HepG2 (cell line): ENCODE data around the gene MAGEA4. TPM values are rescaled to one million over a fixed set of nuclear protein-coding genes. Genes with fewer than 3 reads are reported as not detected.

Experiments used
- ATAC-seq: fragments of 200-7000 bp; cut with Tn5 transposase; 3 replicates; pipeline ENCODE4 v1.9.1; 2020; ENCODE audit warnings: mild to moderate bottlenecking, moderate library complexity
- BruUV-seq: library from RNA; stranded (reverse); fragments of 400-500 nt; replicated peaks from 2 replicates; lab custom pipeline; 2021; lab: Mats Ljungman, UMichigan
- CTCF ChIA-PET: fragments of 300-600 bp; formaldehyde crosslinking; extraction: SDS; loops from one replicate; lab custom pipeline; 2021; ENCODE audit warnings: low total read pairs, inconsistent platforms, low intra/inter-chr PET ratio; lab: Yijun Ruan, JAX
- POLR2A ChIA-PET: fragments of 350-600 bp; sonication (Branson Sonifier 250); formaldehyde crosslinking; loops from one replicate; lab custom pipeline; 2020; ENCODE audit warnings: antibody characterized with exemption, inconsistent platforms; lab: Yijun Ruan, JAX
- DNase-seq: peaks from one replicate; pipeline ENCODE4 v3.0.0-alpha.2; 2015; ENCODE audit warnings: low spot score
- FAIRE-seq: peaks from 3 replicates; lab custom pipeline; 2011; peaks lifted over from hg19 to GRCh38; lab: Jason Lieb, UNC
- H2AFZ ChIP-seq: one replicate; pipeline ENCODE4 v1.6.1; 2011; ENCODE audit warnings: low read length, inconsistent platforms
- H3K27ac ChIP-seq: fragments of 300-600 bp; 3 replicates; pipeline ENCODE4 v1.8.0; 2011; ENCODE audit warnings: mixed run types, mild to moderate bottlenecking, mixed read lengths, low read length, inconsistent platforms; ENCODE audit not compliant: insufficient read depth; ENCODE audit errors: extremely low read length
- H3K27me3 ChIP-seq, 2 experiments: fragments of 200-600 bp in 1 of 2; 2 replicates in 1 of 2; 3 replicates in 1 of 2; pipeline versions ENCODE4 v1.6.0 to v1.8.0; 2011; ENCODE audit warnings: low read length in 2 of 2, mild to moderate bottlenecking in 2 of 2, moderate library complexity in 2 of 2, inconsistent platforms in 1 of 2; ENCODE audit not compliant: insufficient read depth in 2 of 2, control insufficient read depth in 1 of 2
- H3K36me3 ChIP-seq, 2 experiments: fragments of 200-600 bp in 1 of 2; replicated peaks in 1 of 2; 2 replicates in 1 of 2; 3 replicates in 1 of 2; pipeline versions ENCODE4 v1.5.1 to v1.8.0; 2011; ENCODE audit warnings: low read length in 2 of 2, inconsistent platforms in 1 of 2; ENCODE audit not compliant: insufficient read depth in 2 of 2, control insufficient read depth in 1 of 2
- H3K4me1 ChIP-seq: 2 replicates; pipeline ENCODE4 v1.5.1; 2012; ENCODE audit warnings: low read length, inconsistent platforms; ENCODE audit not compliant: insufficient read depth
- H3K4me2 ChIP-seq: 2 replicates; pipeline ENCODE4 v1.6.0; 2011; ENCODE audit warnings: low read depth, low read length, inconsistent platforms
- H3K4me3 ChIP-seq, 3 experiments: fragments of 200-600 bp in 1 of 3; sonication (generic), shearing (Covaris generic) in 1 of 3; replicated peaks in 1 of 3; 2 replicates each; pipeline ENCODE4 v1.5.1; 2011 to 2016; ENCODE audit warnings: low read length in 3 of 3, inconsistent platforms in 2 of 3, low read depth in 2 of 3, mild to moderate bottlenecking in 2 of 3, control low read depth in 1 of 3, mixed read lengths in 1 of 3; ENCODE audit not compliant: insufficient read depth in 1 of 3
- H3K79me2 ChIP-seq: one replicate; pipeline ENCODE4 v1.6.1; 2011; ENCODE audit warnings: low read length, inconsistent platforms; ENCODE audit not compliant: insufficient read depth
- H3K9ac ChIP-seq: 2 replicates; pipeline ENCODE4 v1.6.0; 2011; ENCODE audit warnings: mild to moderate bottlenecking, low read depth, low read length, inconsistent platforms; ENCODE audit not compliant: insufficient read depth
- H3K9me3 ChIP-seq: 2 replicates; pipeline ENCODE4 v1.5.1; 2012; ENCODE audit warnings: mild to moderate bottlenecking, low read length
- H4K20me1 ChIP-seq: 2 replicates; pipeline ENCODE4 v1.6.0; 2011; ENCODE audit warnings: inconsistent platforms, mild to moderate bottlenecking, low read length, moderate library complexity; ENCODE audit not compliant: insufficient read depth
- CBX1 ChIP-seq: IDR thresholded peaks from one replicate; pipeline ENCODE4 v1.6.1; 2016; ENCODE audit warnings: antibody characterized with exemption, low read depth
- CREM ChIP-seq, 2 experiments: sonication (generic) in 1 of 2; formaldehyde crosslinking in 1 of 2; IDR thresholded peaks; 2 replicates each; pipeline versions ENCODE4 v1.4.0 to v1.6.1; 2016 to 2020; ENCODE audit warnings: antibody characterized with exemption in 1 of 2, mild to moderate bottlenecking in 1 of 2, missing genetic modification reagents in 1 of 2
- HIVEP1 ChIP-seq: sonication (generic); formaldehyde crosslinking; IDR thresholded peaks from 2 replicates; pipeline ENCODE4 v1.4.0; 2020; ENCODE audit warnings: mild to moderate bottlenecking, missing genetic modification reagents
- ISX ChIP-seq: sonication (generic); formaldehyde crosslinking; conservative IDR thresholded peaks from 2 replicates; pipeline ENCODE4 v1.5.0; 2020; ENCODE audit warnings: missing genetic modification reagents
- NBN ChIP-seq: fragments of 450-650 bp; conservative IDR thresholded peaks from 2 replicates; pipeline ENCODE4 v1.6.1; 2017
- SIX1 ChIP-seq: sonication (generic); formaldehyde crosslinking; IDR thresholded peaks from 2 replicates; pipeline ENCODE4 v1.4.0; 2020; ENCODE audit warnings: missing genetic modification reagents, borderline replicate concordance
- YEATS4 ChIP-seq: sonication (generic); formaldehyde crosslinking; IDR thresholded peaks from 2 replicates; pipeline ENCODE4 v1.4.0; 2020; ENCODE audit warnings: missing genetic modification reagents, borderline replicate concordance
- ZNF34 ChIP-seq: sonication (generic); formaldehyde crosslinking; IDR thresholded peaks from 2 replicates; pipeline ENCODE4 v1.4.0; 2020; ENCODE audit warnings: mild to moderate bottlenecking, missing genetic modification reagents, borderline replicate concordance
- ZNF547 ChIP-seq: sonication (generic); formaldehyde crosslinking; IDR thresholded peaks from 2 replicates; pipeline ENCODE4 v1.5.1; 2020; ENCODE audit warnings: mild to moderate bottlenecking, missing genetic modification reagents
- ZNF557 ChIP-seq: sonication (generic); formaldehyde crosslinking; IDR thresholded peaks from 2 replicates; pipeline ENCODE4 v1.4.0; 2020; ENCODE audit warnings: missing genetic modification reagents
- WGBS: methylation state at CpG from one replicate; pipeline ENCODE4 v1.1.6; 2017; ENCODE audit warnings: low lambda C conversion rate; 5-methylcytosine and 5-hydroxymethylcytosine counted together
- in situ Hi-C: cut with HindIII; loops from 2 replicates; pipeline ENCODE4 v1.10.0; 2017; ENCODE audit warnings: low pct_unique_long_range_greater_than_20kb; ENCODE audit not compliant: extremely low pct_ligation_motif_present
- intact Hi-C: fragments of 100-400 bp; cut with micrococcal nuclease; formaldehyde crosslinking; loops from one replicate; pipeline ENCODE4 v1.10.0; 2022; ENCODE audit not compliant: unreplicated experiment
- polyA plus RNA-seq, 8 experiments: library from polyadenylated mRNA; depleted of rRNA in 3 of 8; stranded (reverse) in 7 of 8; unstranded in 1 of 8; fragments of >200 nt; fragmentation: Illumina TruSeq in 4 of 8; extraction: Trizol in 4 of 8; gene quantifications; 2 replicates each; pipeline versions ENCODE4 v1.2.1 to v1.2.3, GENCODE V29; 2011 to 2016; ENCODE audit warnings: low read depth in 4 of 8, missing spikeins in 1 of 8, mixed read lengths in 1 of 8; ENCODE audit not compliant: insufficient read depth in 1 of 8
- total RNA-seq, 5 experiments: library from RNA; depleted of rRNA; stranded (reverse); fragments of >200 nt; fragmentation: Illumina TruSeq; extraction: Trizol; gene quantifications; 2 replicates each; pipeline ENCODE4 v1.2.3, GENCODE V29; 2016; ENCODE audit warnings: low read depth in 1 of 5
- TF ChIP-seq, protein P1 (sequence below): sonication (generic); formaldehyde crosslinking; IDR thresholded peaks from 2 replicates; pipeline ENCODE4 v1.8.0; 2023; ENCODE audit warnings: mild to moderate bottlenecking, missing genetic modification reagents
- TF ChIP-seq, protein P2 (sequence below): sonication (generic); formaldehyde crosslinking; IDR thresholded peaks from 2 replicates; pipeline ENCODE4 v1.4.0; 2020; ENCODE audit warnings: mild to moderate bottlenecking, missing genetic modification reagents, borderline replicate concordance
- TF ChIP-seq, protein P3 (sequence below): sonication (generic); formaldehyde crosslinking; IDR thresholded peaks from 2 replicates; pipeline ENCODE4 v1.9.0; 2021; ENCODE audit warnings: missing genetic modification reagents, borderline replicate concordance
- TF ChIP-seq, protein P4 (sequence below): sonication (generic); formaldehyde crosslinking; IDR thresholded peaks from 2 replicates; pipeline ENCODE4 v1.8.0; 2022; ENCODE audit warnings: missing genetic modification reagents, low read depth, mild to moderate bottlenecking, borderline replicate concordance
- TF ChIP-seq, protein P5 (sequence below): sonication (generic); formaldehyde crosslinking; IDR thresholded peaks from 2 replicates; pipeline ENCODE4 v1.4.0; 2020; ENCODE audit warnings: missing genetic modification reagents
- TF ChIP-seq, protein P6 (sequence below), 2 experiments: fragments of 450-650 bp in 1 of 2; sonication (generic) in 1 of 2; formaldehyde crosslinking; IDR thresholded peaks; 2 replicates each; pipeline versions ENCODE4 v1.5.0 to v1.8.0; 2020 to 2022; ENCODE audit warnings: mild to moderate bottlenecking in 1 of 2, missing genetic modification reagents in 1 of 2

The MAGEA4 gene
- total and polyA plus RNA-seq, 2 of the 13 experiments (the other 11 are each of a cell fraction or from before 2014, with no cell fraction given): not detected

DNA sequence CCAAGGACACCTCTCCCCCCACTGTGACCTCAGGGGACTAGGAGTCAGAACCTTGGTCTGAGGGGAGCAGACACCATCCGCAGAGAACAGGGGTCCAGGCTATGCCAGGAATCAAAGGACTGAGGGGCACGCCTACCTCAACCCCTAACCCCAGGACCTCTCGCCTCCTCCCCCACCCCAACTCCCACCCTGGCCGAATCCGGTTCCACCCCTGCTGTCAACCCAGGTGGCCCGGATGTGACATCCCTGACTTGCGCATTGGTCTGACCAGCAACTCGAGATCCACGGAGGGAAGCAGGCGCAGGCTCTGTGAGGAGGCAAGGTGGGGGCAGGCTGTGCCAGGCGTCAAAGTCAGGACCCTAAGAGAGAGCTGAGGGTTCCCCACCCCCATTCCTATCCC lies 468 bp upstream of the MAGEA4 start:
- Histone ChIP-seq H3K27me3 (no peaks in the 10 kb centered on the region), H3K4me2 (no peak overlapping the region), H3K27ac (no peak overlapping the region), H4K20me1 (no peaks in the 10 kb centered on the region), H3K4me3 (no peak overlapping the region), H3K4me1 (no peaks in the 10 kb centered on the region), H3K79me2 (no peaks in the 10 kb centered on the region), H3K36me3 (no peaks in the 10 kb centered on the region), H2AFZ (no peak overlapping the region), H3K9ac (no peak overlapping the region), H3K9me3 (no peaks in the 10 kb centered on the region)
- intact Hi-C loops: no loop called here
- no TSS peak for BruUV-seq
- ATAC-seq (no peak), FAIRE-seq (no peak), DNase-seq (no peak)
- CTCF ChIA-PET: no interaction called here
- no CpG with 5 or more reads among the region's 11 CpGs for WGBS
- POLR2A ChIA-PET: no interaction called here
- in situ Hi-C loops: no loop called here
- TF ChIP-seq, protein P1, sequence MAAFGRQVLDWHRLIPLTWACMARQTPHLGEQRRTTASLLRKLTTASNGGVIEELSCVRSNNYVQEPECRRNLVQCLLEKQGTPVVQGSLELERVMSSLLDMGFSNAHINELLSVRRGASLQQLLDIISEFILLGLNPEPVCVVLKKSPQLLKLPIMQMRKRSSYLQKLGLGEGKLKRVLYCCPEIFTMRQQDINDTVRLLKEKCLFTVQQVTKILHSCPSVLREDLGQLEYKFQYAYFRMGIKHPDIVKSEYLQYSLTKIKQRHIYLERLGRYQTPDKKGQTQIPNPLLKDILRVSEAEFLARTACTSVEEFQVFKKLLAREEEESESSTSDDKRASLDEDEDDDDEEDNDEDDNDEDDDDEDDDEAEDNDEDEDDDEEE: no peak
- TF ChIP-seq, protein P2, sequence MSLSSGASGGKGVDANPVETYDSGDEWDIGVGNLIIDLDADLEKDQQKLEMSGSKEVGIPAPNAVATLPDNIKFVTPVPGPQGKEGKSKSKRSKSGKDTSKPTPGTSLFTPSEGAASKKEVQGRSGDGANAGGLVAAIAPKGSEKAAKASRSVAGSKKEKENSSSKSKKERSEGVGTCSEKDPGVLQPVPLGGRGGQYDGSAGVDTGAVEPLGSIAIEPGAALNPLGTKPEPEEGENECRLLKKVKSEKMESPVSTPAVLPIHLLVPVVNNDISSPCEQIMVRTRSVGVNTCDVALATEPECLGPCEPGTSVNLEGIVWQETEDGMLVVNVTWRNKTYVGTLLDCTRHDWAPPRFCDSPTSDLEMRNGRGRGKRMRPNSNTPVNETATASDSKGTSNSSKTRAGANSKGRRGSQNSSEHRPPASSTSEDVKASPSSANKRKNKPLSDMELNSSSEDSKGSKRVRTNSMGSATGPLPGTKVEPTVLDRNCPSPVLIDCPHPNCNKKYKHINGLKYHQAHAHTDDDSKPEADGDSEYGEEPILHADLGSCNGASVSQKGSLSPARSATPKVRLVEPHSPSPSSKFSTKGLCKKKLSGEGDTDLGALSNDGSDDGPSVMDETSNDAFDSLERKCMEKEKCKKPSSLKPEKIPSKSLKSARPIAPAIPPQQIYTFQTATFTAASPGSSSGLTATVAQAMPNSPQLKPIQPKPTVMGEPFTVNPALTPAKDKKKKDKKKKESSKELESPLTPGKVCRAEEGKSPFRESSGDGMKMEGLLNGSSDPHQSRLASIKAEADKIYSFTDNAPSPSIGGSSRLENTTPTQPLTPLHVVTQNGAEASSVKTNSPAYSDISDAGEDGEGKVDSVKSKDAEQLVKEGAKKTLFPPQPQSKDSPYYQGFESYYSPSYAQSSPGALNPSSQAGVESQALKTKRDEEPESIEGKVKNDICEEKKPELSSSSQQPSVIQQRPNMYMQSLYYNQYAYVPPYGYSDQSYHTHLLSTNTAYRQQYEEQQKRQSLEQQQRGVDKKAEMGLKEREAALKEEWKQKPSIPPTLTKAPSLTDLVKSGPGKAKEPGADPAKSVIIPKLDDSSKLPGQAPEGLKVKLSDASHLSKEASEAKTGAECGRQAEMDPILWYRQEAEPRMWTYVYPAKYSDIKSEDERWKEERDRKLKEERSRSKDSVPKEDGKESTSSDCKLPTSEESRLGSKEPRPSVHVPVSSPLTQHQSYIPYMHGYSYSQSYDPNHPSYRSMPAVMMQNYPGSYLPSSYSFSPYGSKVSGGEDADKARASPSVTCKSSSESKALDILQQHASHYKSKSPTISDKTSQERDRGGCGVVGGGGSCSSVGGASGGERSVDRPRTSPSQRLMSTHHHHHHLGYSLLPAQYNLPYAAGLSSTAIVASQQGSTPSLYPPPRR (CRISPR knock-in tag): no peak
- no peak for TF ChIP-seq ISX
- TF ChIP-seq CBX1: no peak
- TF ChIP-seq ZNF547: no peak
- TF ChIP-seq ZNF557 (CRISPR knock-in tag): no peak
- TF ChIP-seq SIX1 (CRISPR knock-in tag): no peak
- TF ChIP-seq, protein P3, sequence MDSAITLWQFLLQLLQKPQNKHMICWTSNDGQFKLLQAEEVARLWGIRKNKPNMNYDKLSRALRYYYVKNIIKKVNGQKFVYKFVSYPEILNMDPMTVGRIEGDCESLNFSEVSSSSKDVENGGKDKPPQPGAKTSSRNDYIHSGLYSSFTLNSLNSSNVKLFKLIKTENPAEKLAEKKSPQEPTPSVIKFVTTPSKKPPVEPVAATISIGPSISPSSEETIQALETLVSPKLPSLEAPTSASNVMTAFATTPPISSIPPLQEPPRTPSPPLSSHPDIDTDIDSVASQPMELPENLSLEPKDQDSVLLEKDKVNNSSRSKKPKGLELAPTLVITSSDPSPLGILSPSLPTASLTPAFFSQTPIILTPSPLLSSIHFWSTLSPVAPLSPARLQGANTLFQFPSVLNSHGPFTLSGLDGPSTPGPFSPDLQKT (CRISPR knock-in tag): no peak
- TF ChIP-seq HIVEP1 (CRISPR knock-in tag): no peak
- TF ChIP-seq, protein P4, sequence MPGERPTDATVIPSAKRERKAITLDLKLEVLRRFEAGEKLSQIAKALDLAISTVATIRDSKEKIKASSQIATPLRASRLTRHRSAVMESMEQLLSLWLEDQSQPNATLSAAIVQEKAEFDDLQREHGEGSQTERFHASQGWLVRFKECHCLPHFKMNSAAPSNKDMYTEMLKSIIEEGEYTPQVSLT: no peak
- TF ChIP-seq CREM (IDR thresholded peaks at IDR 0.05): no peak
- no peak for TF ChIP-seq CREM (CRISPR knock-in tag; IDR thresholded peaks at IDR 0.05)
- TF ChIP-seq ZNF34 (CRISPR knock-in tag): no peak
- no peak for TF ChIP-seq YEATS4
- TF ChIP-seq, protein P5, sequence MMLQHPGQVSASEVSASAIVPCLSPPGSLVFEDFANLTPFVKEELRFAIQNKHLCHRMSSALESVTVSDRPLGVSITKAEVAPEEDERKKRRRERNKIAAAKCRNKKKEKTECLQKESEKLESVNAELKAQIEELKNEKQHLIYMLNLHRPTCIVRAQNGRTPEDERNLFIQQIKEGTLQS (CRISPR knock-in tag): no peak
- no peak for TF ChIP-seq NBN
- TF ChIP-seq, protein P6, sequence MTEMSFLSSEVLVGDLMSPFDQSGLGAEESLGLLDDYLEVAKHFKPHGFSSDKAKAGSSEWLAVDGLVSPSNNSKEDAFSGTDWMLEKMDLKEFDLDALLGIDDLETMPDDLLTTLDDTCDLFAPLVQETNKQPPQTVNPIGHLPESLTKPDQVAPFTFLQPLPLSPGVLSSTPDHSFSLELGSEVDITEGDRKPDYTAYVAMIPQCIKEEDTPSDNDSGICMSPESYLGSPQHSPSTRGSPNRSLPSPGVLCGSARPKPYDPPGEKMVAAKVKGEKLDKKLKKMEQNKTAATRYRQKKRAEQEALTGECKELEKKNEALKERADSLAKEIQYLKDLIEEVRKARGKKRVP (CRISPR knock-in tag; IDR thresholded peaks at IDR 0.05): no peak
